ENCODE results near the gene RHCE.
"Not testable (repeated sequence)": the region's sequence is repeated elsewhere in the genome, so short reads cannot be mapped to it uniquely, and the experiment has no call there.

GRCh38 chr1:25322127-25322526, 98.5 kb downstream of the RHCE start:
- not testable (repeated sequence) for TF ChIP-seq EZH2phosphoT487 (IDR thresholded peaks at IDR 0.05; ENCODE audit: low read depth, severe bottlenecking, unreplicated experiment); CTCF (IDR thresholded peaks at IDR 0.05; ENCODE audit: poor library complexity); EZH2 (IDR thresholded peaks at IDR 0.05; ENCODE audit: borderline replicate concordance)
